Stimulated activated CD8-positive, alpha-beta memory T cell treated with anti-CD3 and anti-CD28 coated beads, Interleukin-2, amount 100 ng/mL, for 1 hour (primary cell): Measurements from ENCODE around the gene MKLN1.

Experiments used
- DNase-seq, 2 donors: peaks; one replicate each; pipeline ENCODE4 v3.0.0-alpha.2; 2020; ENCODE audit warnings: low read depth in 2 of 2

Gene MKLN1

GRCh38 chr7:131354390-131354789, 26.7 kb downstream of the MKLN1 start:
- DNase-seq, result no peak

GRCh38 chr7:131355917-131356777, 28.5 kb downstream of the MKLN1 start:
- no peak for DNase-seq

DNA sequence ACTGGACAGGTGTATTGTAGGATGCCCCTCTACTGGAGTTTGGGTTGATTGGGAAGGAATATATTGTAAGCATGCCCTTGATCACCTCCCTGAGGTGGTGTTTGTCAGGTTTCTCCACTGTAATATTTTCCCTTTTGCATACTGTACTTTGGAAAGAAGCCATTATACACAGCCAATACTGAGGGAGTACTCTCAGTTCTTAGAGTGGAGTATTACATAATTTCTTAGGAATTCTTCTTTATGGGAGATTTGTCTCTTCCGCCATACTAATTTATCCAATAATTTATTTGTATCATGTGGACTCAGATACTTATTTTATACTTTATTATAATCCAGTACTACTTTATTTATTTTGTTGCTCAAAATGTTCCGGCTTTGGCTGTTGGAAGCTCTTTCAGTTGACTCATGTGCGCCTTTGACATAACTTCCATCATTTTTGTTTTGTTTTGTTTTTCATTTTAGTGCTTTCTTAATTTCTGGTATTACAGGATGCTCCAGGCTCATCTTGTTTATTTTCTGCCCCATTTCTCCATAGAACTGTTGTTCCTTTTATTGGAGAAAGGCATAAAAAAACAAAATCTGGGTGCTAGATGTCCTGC, 29.7 kb downstream of the MKLN1 start:
- DNase-seq, result no peak

DNA sequence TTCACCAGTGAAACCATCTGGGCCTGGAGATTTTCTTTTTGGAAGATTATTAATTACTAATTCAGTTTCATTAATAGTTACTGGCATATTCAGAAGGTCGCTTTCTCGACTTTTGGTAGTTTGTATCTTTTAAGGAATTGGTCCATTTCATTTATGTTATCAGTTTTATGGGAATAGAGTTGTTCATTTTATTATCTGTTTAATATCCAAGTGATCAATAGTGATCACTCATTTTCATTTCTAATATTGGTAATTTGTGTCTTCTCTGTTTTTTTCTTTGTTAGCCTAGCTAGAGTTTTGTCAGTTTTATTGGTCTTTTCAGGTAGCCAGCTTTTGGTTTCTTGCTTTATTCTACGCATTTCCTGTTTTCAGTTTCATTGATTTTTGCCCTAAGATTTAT, 31.0 kb downstream of the MKLN1 start:
- DNase-seq, result no peak

DNA sequence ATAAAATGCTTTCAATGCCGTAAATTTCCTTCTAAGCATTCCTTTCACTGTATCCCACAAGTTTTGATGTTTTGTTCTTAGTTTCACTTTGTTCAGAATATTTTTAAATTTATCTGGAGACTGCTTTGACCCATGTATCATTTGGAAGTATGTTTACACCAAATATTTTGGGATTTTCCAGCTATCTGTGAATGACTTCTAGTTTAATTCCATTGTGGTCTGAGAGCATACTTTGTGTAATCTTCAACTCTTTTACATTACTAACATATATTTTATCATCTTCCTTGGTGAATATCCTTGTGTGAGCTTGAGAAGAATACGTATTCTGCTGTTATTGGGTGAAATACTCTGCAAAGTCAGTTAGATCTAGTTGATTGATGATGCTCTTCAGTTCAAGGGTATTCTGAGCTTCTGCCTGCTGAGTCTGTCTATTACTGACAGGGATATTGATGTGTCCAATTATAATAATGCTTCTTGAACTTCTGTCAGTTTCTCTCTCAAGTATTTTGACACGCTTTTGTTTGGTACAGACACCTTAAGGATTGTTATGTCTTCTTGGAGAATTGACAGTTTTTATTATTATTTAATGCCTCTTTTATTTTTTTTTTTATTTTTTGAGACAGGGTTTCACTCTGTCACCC, 31.6 kb downstream of the MKLN1 start:
- DNase-seq, result no peak

- no peak for DNase-seq
Observed at GRCh38 chr7:131363719-131364118, 36.0 kb downstream of the MKLN1 start.

- no peak for DNase-seq
Observed at GRCh38 chr7:131364767-131365344, 37.2 kb downstream of the MKLN1 start.

GRCh38 chr7:131365838-131366237, 38.2 kb downstream of the MKLN1 start:
- DNase-seq, result no peak

DNA sequence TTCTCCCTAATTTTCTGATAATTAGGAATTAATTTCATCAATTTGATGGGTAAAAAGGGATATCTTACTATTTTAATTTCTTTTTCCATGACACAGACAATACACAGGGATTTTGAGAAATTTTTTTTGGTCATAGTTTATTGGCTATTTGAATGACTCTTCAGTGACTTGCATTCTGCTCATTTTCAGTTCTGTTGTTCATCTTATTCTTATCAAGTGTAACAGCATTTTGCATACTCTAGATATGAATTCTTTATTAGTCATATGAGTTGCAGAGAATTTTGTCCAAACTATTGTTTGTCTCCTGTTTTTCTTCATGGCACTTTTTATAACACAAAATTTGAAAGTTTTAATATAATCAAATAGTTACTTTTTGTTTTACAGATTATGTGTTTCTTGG, 41.7 kb downstream of the MKLN1 start:
- no peak for DNase-seq

DNA sequence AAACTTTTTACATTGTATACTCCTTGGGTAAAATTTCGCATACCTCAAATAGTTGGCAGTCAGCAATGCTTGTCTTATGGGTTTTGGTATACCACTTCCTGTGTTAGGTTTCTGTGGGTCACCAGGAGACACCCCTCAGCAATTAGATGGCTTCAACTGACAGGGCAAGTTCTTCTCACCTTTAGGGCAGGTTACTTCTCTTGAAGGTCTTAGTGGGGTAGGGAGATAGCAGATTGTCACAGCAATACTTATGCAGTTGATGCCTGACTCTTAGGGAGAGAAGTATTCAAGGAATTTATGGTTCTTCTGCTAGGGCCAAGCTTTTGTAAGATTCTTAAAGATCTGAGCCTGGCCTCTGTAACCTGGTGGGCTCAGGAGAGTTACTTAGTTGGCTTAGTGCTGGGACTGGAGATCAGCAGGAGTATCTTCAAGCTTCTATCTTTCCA, 42.9 kb downstream of the MKLN1 start:
- DNase-seq, result no peak

DNA sequence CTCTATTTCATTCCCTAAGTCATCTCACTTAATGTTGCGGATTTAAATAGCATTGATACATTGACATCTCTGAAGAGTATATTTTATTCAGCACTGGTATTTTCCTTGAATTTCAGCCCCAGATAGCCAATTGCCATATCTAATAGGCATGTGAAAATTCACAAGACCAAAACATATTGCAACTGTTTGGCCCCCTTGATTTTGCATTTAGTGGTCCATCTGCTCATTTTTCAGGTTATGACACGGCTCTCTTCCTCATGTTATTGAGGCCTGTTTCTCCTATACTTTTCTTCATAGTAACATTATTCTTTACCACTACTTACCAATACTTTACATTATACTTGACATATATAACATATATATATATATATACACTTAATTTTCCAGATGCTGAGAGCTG, 43.7 kb downstream of the MKLN1 start:
- DNase-seq, result no peak

- no peak for DNase-seq
Observed at GRCh38 chr7:131372554-131372953, 44.9 kb downstream of the MKLN1 start.

- DNase-seq, result no peak
Observed at GRCh38 chr7:131374821-131375220, 47.1 kb downstream of the MKLN1 start.

DNA sequence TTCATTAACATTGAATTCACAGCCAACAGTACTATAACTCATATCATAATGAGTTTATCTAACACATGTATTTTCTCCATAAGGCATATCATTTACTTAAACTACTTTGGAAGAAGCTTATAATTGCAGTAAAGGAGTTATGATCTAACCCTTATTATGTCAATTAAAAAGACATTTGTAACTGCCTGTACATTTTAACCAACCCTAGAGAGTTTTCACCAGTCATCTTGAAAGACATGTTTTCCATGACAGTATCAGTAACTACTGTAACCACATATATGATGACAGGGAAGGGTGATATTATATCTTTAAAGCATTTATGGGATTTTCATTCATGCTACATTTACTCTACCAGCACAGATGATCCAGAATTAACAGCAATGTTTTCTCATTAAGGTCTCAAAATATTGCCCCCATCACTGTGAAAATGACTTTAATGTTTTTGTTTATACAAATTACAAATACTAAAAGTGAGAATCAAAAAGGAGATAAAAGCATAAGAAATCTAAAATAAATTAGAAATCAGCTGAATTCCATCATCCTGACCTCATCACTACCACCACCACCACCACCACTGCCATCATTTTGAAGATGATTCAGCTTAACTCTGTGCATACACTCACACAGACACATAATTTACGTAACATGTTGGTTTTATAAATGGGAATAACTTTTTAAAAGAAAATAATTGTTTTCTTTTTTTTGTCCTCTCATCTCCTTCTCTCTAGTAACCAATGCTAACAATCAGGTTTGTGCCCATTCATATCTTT, 53.6 kb downstream of the MKLN1 start:
- DNase-seq, result no peak

GRCh38 chr7:131383417-131384285, 56.0 kb downstream of the MKLN1 start:
- no peak for DNase-seq

DNA sequence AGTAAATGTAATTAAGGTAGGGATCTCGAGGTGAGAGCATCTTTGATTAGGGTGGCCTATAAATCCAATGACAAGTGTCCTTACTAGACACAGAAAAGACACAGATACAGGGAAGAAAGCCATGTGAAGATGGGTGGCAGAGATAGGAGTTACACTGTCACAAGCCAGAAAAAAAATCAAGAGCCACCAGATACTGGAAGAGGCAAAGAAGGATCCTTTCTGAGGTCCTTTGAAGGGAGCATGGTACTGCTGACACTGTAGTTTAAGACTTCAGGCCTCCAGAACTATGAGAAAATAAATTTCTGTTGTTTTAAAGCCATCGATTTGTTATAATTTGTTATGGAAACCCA, 56.6 kb downstream of the MKLN1 start:
- no peak for DNase-seq

DNA sequence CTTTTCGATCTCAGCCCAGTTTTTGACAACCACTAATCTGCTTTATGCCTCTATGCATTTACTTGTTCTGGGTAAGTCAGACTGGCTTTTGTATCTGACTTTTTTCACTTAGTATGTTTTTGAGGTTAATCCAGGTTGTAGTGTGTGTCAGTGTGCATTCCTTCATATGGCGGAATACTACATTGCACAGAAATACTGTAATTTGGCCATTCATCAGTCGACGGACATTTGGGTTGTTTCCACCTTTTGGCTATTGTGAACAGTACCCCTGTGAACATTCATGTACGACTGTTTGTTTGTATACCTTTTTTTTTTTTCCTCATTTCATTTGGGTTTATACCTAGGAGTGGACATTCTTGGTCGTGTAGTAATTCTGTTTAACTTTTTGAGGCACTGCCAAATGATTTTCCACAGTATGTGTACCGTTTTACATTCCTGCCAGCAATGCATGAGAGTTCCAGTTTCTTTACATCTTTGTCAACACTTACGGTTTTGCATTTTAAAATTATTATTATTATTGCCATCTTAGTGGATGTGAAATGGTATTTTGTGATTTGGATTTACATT, 57.4 kb downstream of the MKLN1 start:
- DNase-seq, result no peak

DNA sequence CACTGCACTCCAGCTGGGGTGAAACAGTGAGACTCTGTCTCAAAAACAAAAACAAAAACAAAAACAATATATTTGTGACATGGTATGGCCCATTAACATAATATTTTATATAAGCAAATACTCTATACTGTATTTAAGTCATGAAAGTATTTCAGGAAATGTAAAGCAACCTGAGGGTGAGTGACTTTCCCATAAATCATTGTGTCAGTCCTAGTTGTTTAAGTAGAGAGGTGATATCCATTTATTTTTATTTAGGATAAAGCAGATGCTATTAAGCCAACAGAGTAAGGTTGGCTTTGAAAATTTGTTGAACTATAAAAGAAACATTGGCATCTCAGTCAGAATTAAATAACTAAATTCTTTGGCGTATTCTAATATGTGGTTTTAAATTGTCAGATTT, 60.5 kb downstream of the MKLN1 start:
- DNase-seq, result no peak

DNA sequence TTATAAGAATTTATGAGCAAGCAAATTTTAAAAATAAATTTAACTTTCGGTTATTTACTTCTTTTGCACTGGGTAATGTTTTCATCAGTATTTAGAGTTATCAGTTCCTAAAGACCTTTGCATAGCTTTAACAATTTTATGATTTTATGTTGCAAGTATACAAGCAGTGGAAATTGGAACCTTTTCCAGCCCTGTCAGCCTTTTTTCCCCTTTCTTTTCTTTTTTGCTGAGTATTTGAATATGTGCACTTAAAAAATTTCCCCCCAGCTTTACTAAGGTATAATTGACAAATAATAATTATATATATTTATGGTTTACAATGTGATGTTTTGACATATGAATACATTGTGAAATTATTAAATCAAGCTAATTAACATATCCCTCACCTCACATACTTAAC, 62.6 kb downstream of the MKLN1 start:
- no peak for DNase-seq

- DNase-seq, result no peak
Observed at GRCh38 chr7:131391145-131391544, 63.5 kb downstream of the MKLN1 start.
